Right lobe of liver (tissue), 6 donors: ENCODE results near the gene ZNF618. TPM values are rescaled to one million over a fixed set of nuclear protein-coding genes. Genes with fewer than 3 reads are reported as not detected.

Source experiments
- ATAC-seq, 4 donors: fragments of 200-7000 bp; cut with Tn5 transposase; one replicate each; pipeline ENCODE4 v1.9.1; 2020; ENCODE audit warnings: mild to moderate bottlenecking in 4 of 4, moderate library complexity in 4 of 4
- DNase-seq, 3 donors: peaks; one replicate each; pipeline ENCODE4 v3.0.0-alpha.2; 2020
- H3K27ac ChIP-seq, 3 donors: fragments of 200-600 bp; one replicate each; pipeline ENCODE4 v1.8.0; 2022
- H3K27me3 ChIP-seq, 2 donors: fragments of 200-600 bp; one replicate each; pipeline ENCODE4 v1.8.0; 2022
- H3K36me3 ChIP-seq, 4 donors: fragments of 200-600 bp; sonication (generic) in 1 of 4; one replicate each; pipeline versions ENCODE4 v1.5.1 to v1.8.0; 2017 to 2022; ENCODE audit warnings: control low read depth in 1 of 4
- H3K4me1 ChIP-seq, 4 donors: fragments of 200-600 bp; sonication (generic) in 1 of 4; one replicate each; pipeline versions ENCODE4 v1.5.1 to v1.8.0; 2017 to 2022; ENCODE audit warnings: control low read depth in 1 of 4
- H3K4me3 ChIP-seq, 3 donors: fragments of 200-600 bp; one replicate each; pipeline ENCODE4 v1.8.0; 2022
- H3K9me3 ChIP-seq, 4 donors: fragments of 200-600 bp; sonication (generic) in 1 of 4; one replicate each; pipeline versions ENCODE4 v1.5.1 to v1.8.0; 2017 to 2022; ENCODE audit warnings: control low read depth in 1 of 4
- POLR2A ChIP-seq: fragments of 450-650 bp; IDR thresholded peaks from one replicate; pipeline ENCODE4 v1.6.1; 2017; ENCODE audit warnings: antibody characterized with exemption, mild to moderate bottlenecking
- WGBS: methylation state at CpG from one replicate; pipeline ENCODE4 v1.1.6; 2018; ENCODE audit warnings: low coverage, low lambda C conversion rate; ENCODE audit not compliant: insufficient coverage; ENCODE audit errors: missing lambda C conversion rate; 5-methylcytosine and 5-hydroxymethylcytosine counted together
- intact Hi-C, 2 donors: fragments of 100-400 bp; cut with DNase I; formaldehyde crosslinking; loops; one replicate each; pipeline versions ENCODE4 v1.11.2 to v1.14.1; 2022
- total RNA-seq, 6 experiments: library from RNA; depleted of rRNA in 2 of 6; stranded (reverse); fragments of >200 nt in 2 of 6; fragmentation: NEBNext Ultra II Directional in 3 of 6; extraction: Animal tissue kit (Norgen Biotek cat#: 25700) in 3 of 6; gene quantifications; one replicate each; pipeline versions ENCODE4 v1.1.0 to v1.2.4, GENCODE V29; 2016 to 2023
- TF ChIP-seq, protein P1 (sequence below), 4 donors: fragments of 200-600 bp in 3 of 4; fragments of 450-650 bp in 1 of 4; IDR thresholded peaks; one replicate each; pipeline versions ENCODE4 v1.5.1 to v1.8.0; 2016 to 2022; ENCODE audit warnings: antibody characterized with exemption in 4 of 4, mild to moderate bottlenecking in 2 of 4
- donor health status: DM: no; HTN: yes; CAD: no.
- donor health status: DM: no; HTN: no; CAD: no.
- donor health status: DM: no; HTN: no; CAD: no.
- donor health status: DM: no; HTN: yes; CAD: no.
- donor health status: DM: no; HTN: yes; CAD: no.

ZNF618 gene
- total RNA-seq, 6 experiments from 2014 or later, result 2.9 to 7.9 (median 6.0) TPM

DNA sequence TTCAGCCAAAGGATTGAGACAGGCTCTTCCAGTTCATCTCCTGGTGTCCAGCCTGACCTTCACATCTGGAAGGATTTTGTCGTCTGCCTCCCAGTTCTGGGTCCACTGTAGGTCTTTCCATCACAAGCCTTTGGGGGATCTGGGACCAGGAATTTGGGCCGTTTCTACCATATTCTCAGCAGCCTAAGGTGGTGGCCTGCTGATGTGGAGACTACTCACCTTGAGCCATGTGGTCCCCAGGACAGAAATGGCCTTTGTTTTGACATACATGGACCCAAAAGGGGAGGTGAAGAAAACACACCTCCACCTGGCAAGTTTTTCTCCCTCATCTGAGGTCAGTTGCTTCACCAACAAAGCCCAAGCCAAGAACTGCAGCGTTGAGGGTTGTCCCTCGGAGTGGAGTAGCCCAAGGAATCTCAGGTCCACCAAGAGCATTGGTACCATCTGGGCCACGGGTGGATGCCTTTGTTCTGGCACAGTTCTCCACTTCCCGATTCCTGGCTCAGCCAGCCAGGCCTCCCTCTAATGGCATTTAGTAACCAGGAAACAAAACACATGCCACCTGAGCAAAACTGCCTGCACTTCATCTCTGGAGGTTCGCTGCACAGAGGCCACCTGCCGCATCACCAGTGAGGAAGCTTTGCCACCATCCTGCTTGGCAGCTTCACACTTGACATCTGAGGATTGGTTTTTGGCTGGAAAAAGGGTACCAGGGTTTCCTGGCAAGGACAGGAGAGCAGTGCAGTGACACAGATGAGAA lies 177.3 kb downstream of the ZNF618 start:
- TF ChIP-seq POLR2A, result no peak
- TF ChIP-seq, protein P1, sequence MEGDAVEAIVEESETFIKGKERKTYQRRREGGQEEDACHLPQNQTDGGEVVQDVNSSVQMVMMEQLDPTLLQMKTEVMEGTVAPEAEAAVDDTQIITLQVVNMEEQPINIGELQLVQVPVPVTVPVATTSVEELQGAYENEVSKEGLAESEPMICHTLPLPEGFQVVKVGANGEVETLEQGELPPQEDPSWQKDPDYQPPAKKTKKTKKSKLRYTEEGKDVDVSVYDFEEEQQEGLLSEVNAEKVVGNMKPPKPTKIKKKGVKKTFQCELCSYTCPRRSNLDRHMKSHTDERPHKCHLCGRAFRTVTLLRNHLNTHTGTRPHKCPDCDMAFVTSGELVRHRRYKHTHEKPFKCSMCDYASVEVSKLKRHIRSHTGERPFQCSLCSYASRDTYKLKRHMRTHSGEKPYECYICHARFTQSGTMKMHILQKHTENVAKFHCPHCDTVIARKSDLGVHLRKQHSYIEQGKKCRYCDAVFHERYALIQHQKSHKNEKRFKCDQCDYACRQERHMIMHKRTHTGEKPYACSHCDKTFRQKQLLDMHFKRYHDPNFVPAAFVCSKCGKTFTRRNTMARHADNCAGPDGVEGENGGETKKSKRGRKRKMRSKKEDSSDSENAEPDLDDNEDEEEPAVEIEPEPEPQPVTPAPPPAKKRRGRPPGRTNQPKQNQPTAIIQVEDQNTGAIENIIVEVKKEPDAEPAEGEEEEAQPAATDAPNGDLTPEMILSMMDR (IDR thresholded peaks at IDR 0.05), result no peak
- no peak for ATAC-seq
- Histone ChIP-seq H3K36me3 (peaks cover 0 to 5% (median 2%) of the 10 kb centered on the region in 4 donors), H3K9me3 (no peaks in the 10 kb centered on the region), H3K27ac (no peak overlapping the region), H3K4me1 (no peaks in the 10 kb centered on the region), H3K27me3 (no peaks in the 10 kb centered on the region), H3K4me3 (no peak overlapping the region)
- intact Hi-C loops, result no loop called here
- 73% methylated on average over 3 of the region's 8 CpGs for WGBS
- DNase-seq, result peak in 1 of 3 donors; percentile 31

DNA sequence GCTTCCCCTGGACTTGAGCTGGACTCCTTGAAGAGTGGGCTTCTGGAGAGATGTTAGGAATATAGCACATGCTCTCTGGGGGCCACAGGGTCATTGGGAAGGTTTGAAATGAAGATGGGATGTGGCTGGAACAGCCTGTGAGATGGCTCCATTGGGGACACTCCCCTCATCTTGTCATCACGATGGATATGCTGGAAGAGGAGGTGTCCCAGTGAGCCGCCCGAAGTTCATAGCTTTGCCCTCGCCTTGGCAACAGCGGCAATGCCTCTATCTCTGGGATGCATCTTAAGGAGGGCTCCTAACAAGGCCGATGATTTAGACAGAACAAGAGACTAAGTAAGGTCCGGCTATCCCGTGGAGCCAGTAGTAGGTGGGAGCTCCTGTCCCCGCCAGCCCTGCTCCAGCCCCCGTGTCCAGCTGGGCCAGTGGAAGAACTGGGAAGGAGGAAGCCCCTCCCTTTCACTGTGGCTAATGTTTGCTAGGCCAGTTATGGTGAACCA lies 178.1 kb downstream of the ZNF618 start:
- peak in 1 of 3 donors; percentile 23 for DNase-seq
- no peaks in the 10 kb centered on the region for H3K4me1 ChIP-seq
- H3K36me3 ChIP-seq, result peaks cover 0 to 3% (median 0%) of the 10 kb centered on the region in 4 donors
- no peak overlapping the region for H3K4me3 ChIP-seq
- WGBS, result 33% methylated on average over 2 of the region's 10 CpGs
- ATAC-seq, result no peak
- no peak overlapping the region for H3K27ac ChIP-seq
- intact Hi-C loops, result no loop called here
- no peaks in the 10 kb centered on the region for H3K9me3 ChIP-seq
- H3K27me3 ChIP-seq, result no peaks in the 10 kb centered on the region
- TF ChIP-seq, protein P1 (IDR thresholded peaks at IDR 0.05), result no peak
- TF ChIP-seq POLR2A, result no peak

DNA sequence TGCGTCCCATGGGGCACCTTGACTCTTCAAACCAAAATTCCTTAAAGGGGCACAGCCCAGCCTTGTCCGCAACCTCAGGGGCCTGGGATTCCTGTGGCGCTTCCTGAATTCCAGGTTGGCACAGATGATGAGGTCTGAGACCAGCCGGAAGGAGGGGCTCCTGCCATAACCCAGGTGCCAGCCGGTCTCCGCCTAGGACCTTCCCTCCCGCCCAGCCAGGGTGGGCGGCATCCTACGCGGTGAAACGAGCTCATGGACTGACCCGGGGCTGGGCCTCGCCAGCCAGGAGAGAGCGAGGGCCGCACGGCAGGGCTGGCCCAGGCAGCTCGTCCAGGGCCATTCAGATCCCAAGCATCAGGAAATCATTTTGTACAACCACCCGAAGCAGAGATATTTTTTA lies 179.0 kb downstream of the ZNF618 start:
- TF ChIP-seq POLR2A, result no peak
- TF ChIP-seq, protein P1 (IDR thresholded peaks at IDR 0.05), result no peak
- DNase-seq, result peak in 1 of 3 donors; percentile 32
- 51% methylated on average over 2 of the region's 18 CpGs for WGBS
- no peak for ATAC-seq
- Histone ChIP-seq H3K27ac (no peak overlapping the region), H3K27me3 (no peaks in the 10 kb centered on the region), H3K36me3 (peaks cover 0 to 4% (median 1%) of the 10 kb centered on the region in 4 donors), H3K4me1 (no peaks in the 10 kb centered on the region), H3K9me3 (no peaks in the 10 kb centered on the region), H3K4me3 (no peak overlapping the region)
- intact Hi-C loops, result no loop called here

DNA sequence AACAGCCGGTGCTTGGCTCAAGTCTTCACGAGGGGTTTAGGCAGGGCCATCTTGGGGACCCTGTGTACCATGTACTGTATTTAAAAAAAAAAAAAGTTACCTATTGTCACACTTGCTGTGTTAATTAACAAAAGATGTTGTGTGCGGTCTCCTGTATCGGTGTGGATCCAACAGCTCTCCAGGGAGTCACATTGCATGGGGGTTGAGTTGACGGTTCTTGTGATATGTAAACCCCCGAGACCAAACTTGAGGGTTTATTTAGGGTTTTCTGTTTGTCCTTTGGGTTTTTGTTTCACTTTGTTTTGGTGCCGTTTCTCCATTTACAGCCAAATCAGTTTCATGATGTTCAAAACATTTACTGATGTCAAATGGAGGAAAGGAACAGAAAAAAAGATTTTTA lies 179.8 kb downstream of the ZNF618 start:
- no peak overlapping the region for H3K4me3 ChIP-seq
- ATAC-seq, result no peak
- H3K36me3 ChIP-seq, result peaks cover 0 to 12% (median 5%) of the 10 kb centered on the region in 4 donors
- H3K27ac ChIP-seq, result no peak overlapping the region
- 89% methylated on average over 7 of the region's 7 CpGs for WGBS
- H3K27me3 ChIP-seq, result no peaks in the 10 kb centered on the region
- TF ChIP-seq, protein P1 (IDR thresholded peaks at IDR 0.05), result no peak
- TF ChIP-seq POLR2A, result no peak
- H3K4me1 ChIP-seq, result no peaks in the 10 kb centered on the region
- no peaks in the 10 kb centered on the region for H3K9me3 ChIP-seq
- peak in 1 of 3 donors; percentile 22 for DNase-seq
- intact Hi-C loops, result no loop called here
